GM12873 (cell line): Measurements from ENCODE around the gene TMEM88.

Source experiments
- TF ChIP-seq, protein P1 (sequence below): IDR thresholded peaks from 2 replicates; pipeline ENCODE4 v1.5.1; 2012; ENCODE audit warnings: low read depth, mild to moderate bottlenecking, moderate library complexity, low read length, control low read depth; ENCODE audit not compliant: insufficient read depth; ENCODE audit errors: missing control alignments

Gene TMEM88

DNA sequence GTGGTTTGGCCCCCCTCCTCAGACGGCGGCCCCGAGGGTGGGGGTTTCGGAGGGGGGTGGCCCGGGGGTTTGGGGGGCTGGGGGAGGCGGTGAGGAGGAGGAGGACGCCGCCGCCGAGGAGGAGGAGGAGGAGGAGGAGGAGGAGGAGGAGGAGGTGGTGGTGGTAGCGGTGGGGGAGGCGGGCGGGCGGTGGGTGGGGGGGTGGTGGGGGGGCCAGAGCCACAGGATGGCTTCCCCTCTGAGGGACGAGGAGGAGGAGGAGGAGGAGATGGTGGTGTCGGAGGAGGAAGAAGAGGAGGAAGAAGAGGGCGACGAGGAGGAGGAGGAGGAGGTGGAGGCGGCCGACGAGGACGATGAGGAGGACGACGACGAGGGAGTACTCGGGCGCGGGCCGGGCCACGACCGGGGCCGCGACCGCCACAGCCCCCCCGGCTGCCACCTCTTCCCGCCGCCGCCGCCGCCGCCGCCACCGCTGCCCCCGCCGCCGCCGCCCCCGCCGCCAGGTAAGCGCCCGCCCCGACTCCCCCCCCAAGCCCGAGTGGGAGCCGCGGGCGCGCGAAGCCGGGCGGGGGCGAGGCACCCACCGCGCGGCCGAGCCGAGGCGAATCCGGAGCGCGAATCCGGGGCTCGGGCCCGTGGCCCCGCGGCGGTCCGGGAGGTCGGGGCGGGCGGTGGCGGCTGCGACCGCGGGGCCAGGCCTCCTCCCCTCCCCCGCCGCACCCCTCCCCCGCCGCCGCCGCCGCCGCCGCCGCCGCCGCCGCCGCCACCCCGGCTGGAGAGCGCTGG is 29.9 kb downstream of the TMEM88 start:
- TF ChIP-seq, protein P1, sequence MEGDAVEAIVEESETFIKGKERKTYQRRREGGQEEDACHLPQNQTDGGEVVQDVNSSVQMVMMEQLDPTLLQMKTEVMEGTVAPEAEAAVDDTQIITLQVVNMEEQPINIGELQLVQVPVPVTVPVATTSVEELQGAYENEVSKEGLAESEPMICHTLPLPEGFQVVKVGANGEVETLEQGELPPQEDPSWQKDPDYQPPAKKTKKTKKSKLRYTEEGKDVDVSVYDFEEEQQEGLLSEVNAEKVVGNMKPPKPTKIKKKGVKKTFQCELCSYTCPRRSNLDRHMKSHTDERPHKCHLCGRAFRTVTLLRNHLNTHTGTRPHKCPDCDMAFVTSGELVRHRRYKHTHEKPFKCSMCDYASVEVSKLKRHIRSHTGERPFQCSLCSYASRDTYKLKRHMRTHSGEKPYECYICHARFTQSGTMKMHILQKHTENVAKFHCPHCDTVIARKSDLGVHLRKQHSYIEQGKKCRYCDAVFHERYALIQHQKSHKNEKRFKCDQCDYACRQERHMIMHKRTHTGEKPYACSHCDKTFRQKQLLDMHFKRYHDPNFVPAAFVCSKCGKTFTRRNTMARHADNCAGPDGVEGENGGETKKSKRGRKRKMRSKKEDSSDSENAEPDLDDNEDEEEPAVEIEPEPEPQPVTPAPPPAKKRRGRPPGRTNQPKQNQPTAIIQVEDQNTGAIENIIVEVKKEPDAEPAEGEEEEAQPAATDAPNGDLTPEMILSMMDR: no peak

DNA sequence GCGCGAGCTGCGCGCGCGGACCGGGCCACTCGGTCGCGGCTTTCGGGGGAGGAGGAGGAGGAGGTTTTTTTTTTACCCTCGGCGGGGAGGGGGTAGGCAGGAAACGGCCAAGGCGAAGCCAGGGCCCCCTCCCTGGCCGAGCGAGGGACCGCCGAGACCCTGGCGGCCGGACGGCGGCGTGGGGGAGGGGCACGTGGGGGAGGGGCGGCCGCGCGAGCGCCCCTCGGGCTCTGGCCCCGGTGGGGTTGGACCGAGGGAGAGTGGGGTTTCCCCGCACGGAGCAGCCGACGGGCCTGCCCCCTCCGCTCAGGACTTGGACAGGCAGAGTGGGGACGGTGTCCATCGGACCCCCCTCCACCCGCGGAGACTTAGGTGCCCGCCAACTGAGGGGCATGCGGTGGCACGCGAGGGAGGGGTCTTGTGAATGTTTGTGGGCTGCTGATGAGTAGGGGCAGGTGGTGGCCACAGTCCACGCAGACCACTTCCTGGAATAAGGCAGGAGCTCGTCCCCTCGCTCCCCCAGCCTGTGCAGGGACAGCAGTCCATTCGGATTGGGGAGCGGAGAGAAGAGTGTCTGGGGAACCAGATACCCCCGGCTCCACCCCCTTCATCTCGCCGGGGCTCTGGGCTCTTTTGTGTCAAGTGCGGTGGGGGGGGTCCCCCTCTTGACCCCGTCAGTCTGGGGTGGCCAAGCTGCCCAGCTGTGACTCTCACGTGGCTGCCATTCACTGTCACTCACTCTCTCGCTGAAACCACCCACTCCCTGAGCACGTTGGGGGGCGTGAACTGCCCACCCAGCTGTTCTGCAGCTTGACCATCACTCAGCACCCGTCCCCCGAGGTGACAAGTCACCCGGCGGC is 30.7 kb downstream of the TMEM88 start:
- TF ChIP-seq, protein P1: no peak

DNA sequence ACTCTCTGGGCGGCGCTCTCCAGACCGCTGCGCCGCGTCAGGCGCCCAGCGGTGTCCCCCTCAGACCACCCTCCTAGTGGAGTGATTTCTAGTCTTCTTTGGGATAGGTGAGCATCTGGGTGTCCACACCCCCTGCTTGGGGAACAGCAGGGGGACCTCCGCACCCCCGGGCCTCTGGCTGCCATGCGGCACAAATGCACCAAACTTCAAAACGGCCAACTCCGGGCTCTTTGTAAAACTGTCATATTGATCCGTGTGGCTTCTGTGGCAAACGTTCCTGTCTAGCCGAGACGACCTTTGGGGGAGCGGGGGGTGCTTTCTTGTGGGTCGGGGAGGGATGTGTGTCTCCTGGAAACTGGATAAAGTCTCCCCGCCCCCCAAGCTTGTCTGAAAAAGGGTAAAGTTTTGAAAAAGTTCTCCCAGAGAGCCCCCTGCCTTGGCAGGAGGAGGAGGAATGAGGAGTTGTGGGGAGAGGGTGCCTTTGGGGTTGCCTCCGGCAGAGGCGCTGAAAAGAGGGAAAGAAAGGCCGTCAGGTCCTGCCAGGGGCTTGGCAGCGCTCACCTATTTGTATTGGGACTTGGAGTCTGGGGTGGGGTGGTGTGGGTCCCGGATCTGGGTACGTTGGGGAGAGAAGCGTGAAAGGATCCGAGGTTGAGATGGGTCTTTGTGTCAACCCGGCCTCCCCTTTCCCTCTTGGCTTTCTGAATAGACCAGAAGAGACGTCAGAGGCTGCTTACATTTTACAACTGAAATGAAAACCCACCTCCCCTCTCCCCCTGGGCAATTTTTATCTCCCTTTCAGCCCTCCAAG is 31.6 kb downstream of the TMEM88 start:
- TF ChIP-seq, protein P1: no peak

DNA sequence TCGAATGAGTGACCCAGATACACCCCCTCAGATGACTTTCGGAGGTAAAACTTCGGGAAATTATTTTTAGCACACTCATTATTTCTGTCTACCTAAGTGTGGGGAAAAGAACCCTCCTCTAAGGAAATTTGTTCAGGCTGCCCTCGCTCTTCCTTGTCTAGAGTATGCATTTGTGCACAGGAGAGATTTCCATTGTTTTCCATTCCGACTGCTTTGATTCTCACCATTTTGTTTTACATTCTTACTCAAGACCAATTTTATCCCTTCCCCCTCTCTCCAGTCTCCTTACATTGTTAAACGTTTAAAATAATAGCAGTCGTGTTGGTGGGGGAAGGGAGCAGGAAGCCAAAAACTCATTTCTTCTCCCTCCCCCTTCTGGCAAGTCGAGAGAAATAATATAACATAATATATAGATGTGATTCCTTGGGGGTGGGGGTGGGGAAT is 32.2 kb downstream of the TMEM88 start:
- TF ChIP-seq, protein P1: no peak

DNA sequence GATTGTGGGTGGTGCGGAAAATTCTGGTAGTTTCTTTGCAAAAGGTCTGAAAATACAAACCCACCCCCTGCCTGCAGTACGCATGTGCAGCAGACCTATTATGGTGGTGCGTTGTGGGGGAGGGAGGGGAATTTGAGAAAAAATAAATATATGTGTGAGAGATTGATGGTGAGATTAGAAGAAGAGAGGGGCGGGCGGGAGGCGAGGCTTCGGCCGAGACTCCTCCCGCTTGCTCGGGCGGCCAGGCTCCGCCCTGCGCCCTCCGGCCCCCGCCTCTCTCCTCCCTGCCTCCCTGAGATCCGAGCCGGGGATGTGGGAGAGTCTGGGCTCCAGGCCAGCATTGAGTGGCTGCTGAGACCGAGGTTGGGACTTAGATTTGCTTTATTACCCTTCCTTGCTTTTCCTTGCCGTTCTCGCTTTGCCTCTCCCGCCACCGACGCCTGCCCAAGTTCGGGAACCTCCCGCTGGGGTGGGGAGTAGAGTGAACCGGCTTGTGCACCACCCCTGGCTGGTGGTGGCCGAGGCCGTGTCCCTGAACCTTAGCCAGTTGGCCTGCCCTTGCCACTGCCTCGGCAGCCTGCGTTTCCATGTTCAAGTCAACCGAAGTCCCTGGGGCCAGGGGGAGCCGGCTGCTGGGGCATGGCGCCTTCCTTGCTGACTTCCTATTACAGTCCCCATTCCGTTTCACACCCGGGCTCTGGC is 32.8 kb downstream of the TMEM88 start:
- TF ChIP-seq, protein P1: no peak

DNA sequence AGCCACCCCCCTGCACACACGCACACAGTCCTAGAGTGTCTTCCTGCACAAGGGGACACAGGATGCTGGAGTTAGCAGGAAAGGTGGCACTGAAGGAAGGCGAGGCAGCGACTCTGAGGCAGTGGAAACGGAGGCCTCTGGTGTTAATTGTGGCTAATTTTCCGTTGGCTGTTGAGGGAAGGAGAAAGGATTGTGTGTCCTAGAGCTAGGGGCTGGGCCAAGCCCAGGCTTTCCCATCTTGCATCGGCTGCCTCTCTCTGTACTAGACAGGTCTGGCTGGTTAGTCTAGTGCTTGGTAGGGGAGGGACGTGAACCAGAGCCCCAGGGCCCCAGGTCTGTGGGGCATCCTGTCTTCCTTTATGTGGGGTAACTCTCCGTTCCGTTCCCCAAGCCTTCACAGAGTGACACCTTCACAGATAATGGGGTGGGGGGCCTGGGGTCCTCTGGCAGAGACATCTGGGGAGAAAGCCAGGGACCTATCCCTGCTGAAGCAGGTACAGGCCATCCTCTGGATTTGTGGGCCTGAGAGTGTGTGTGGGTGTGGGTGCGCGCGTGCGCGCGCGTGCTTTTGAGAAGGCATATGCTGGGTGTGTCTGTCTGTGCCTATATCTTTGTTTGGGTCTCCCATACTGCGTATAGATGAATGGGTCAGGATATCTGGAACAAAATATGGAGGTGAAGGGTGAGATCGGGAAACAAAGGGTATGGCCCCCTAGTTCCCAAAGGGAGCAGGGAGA is 33.5 kb downstream of the TMEM88 start, which contains the start of gene CHD3:
CHD3 (plus strand) TSS at position 606 of the 737 bp plus-strand sequence. CDS start 212 bp downstream, outside the sequence.
- TF ChIP-seq, protein P1: no peak
